CD4-positive, alpha-beta T cell (primary cell): ENCODE results near the gene CAMSAP2. TPM values are rescaled to one million over a fixed set of nuclear protein-coding genes. Genes with fewer than 3 reads are reported as not detected.

Source experiments
- ATAC-seq: fragments of 200-7000 bp; cut with Tn5 transposase; one replicate; pipeline ENCODE4 v1.10.0; 2022; ENCODE audit warnings: mild to moderate bottlenecking; ENCODE audit not compliant: poor library complexity
- CTCF ChIA-PET: fragments of 350-600 bp; sonication (Branson Sonifier 250); formaldehyde crosslinking; loops from one replicate; lab custom pipeline; 2021; ENCODE audit warnings: antibody characterized with exemption, inconsistent platforms; lab: Charles Lee
- POLR2A ChIA-PET: fragments of 350-600 bp; sonication (Branson Sonifier 250); formaldehyde crosslinking; loops from one replicate; lab custom pipeline; 2021; ENCODE audit warnings: antibody characterized with exemption, inconsistent platforms; lab: Charles Lee
- DNase-seq, 14 experiments: peaks; one replicate each; pipeline ENCODE4 v3.0.0-alpha.2; 2013 to 2020; ENCODE audit warnings: mixed read lengths in 2 of 14
- H3K27ac ChIP-seq, 2 donors: one replicate each; pipeline versions ENCODE4 v1.5.1 to v1.7.0; 2013; ENCODE audit warnings: low read length in 2 of 2, low read depth in 1 of 2, mild to moderate bottlenecking in 1 of 2
- H3K27me3 ChIP-seq, 2 experiments: 1 replicate in 1 of 2; 2 replicates in 1 of 2; pipeline versions ENCODE4 v1.6.1 to v1.7.0; 2013; ENCODE audit warnings: low read length in 2 of 2, control low read depth in 1 of 2, mild to moderate bottlenecking in 1 of 2, moderate library complexity in 1 of 2; ENCODE audit not compliant: insufficient read depth in 2 of 2, control insufficient read depth in 1 of 2
- H3K36me3 ChIP-seq: one replicate; pipeline ENCODE4 v1.6.1; 2013; ENCODE audit warnings: low read length, control low read depth; ENCODE audit not compliant: insufficient read depth
- H3K4me1 ChIP-seq: one replicate; pipeline ENCODE4 v1.6.1; 2013; ENCODE audit warnings: low read length, control low read depth; ENCODE audit not compliant: insufficient read depth
- H3K4me3 ChIP-seq: one replicate; pipeline ENCODE4 v1.5.1; 2013; ENCODE audit warnings: mild to moderate bottlenecking, low read length, moderate library complexity
- H3K9me3 ChIP-seq, 2 experiments: 1 replicate in 1 of 2; 2 replicates in 1 of 2; pipeline versions ENCODE4 v1.6.1 to v1.7.0; 2013; ENCODE audit warnings: low read length in 2 of 2, mild to moderate bottlenecking in 2 of 2, control low read depth in 1 of 2, moderate library complexity in 1 of 2; ENCODE audit not compliant: control insufficient read depth in 1 of 2, insufficient read depth in 1 of 2
- H3K27ac Mint-ChIP-seq: one replicate; pipeline ENCODE4 v1.8.0; 2020; ENCODE audit warnings: mixed read lengths
- H3K27me3 Mint-ChIP-seq: one replicate; pipeline ENCODE4 v1.8.0; 2021; ENCODE audit warnings: mixed read lengths
- H3K36me3 Mint-ChIP-seq: one replicate; pipeline ENCODE4 v1.8.0; 2021; ENCODE audit warnings: low read depth, mixed read lengths
- H3K4me1 Mint-ChIP-seq: one replicate; pipeline ENCODE4 v1.8.0; 2021; ENCODE audit warnings: low read depth, mixed read lengths
- H3K4me3 Mint-ChIP-seq: one replicate; pipeline ENCODE4 v1.8.0; 2020; ENCODE audit warnings: mild to moderate bottlenecking, mixed read lengths
- H3K9me3 Mint-ChIP-seq: one replicate; pipeline ENCODE4 v1.8.0; 2020; ENCODE audit warnings: mixed read lengths
- CTCF ChIP-seq: fragments of 200-600 bp; IDR thresholded peaks from one replicate; pipeline ENCODE4 v1.8.0; 2022; ENCODE audit warnings: antibody characterized with exemption, mild to moderate bottlenecking
- intact Hi-C, 2 experiments: fragments of 100-400 bp; cut with DNase I in 1 of 2; cut with micrococcal nuclease in 1 of 2; formaldehyde crosslinking; loops; one replicate each; pipeline versions ENCODE4 v1.15.1 to v1.9.0; 2023 to 2025; cut with DNase I, micrococcal nuclease
- total RNA-seq, 174 experiments: library from RNA in 2 of 174; stranded (reverse) in 2 of 174; gene quantifications; one replicate each; pipeline ENCODE4 v1.2.3 and lab custom pipeline; 2021 to 2026

The CAMSAP2 gene
- total RNA-seq, 2 experiments from 2014 or later, result 4.4 to 5.7 TPM

- no peak for ATAC-seq
- Histone ChIP-seq H3K27me3 (no peaks in the 10 kb centered on the region), H3K9me3 (no peaks in the 10 kb centered on the region), H3K4me3 (no peak overlapping the region), H3K36me3 (no peaks in the 10 kb centered on the region), H3K27ac (no peak overlapping the region), H3K4me1 (peaks cover 47% of the 10 kb centered on the region)
- Mint-ChIP-seq H3K4me3 (peak overlapping the region; percentile 1), H3K36me3 (no peaks in the 10 kb centered on the region), H3K27me3 (peaks cover 18% of the 10 kb centered on the region), H3K4me1 (peaks cover 71% of the 10 kb centered on the region), H3K27ac (peak overlapping the region; percentile 68), H3K9me3 (no peaks in the 10 kb centered on the region)
- intact Hi-C loops, result no loop called here
- ChIA-PET POLR2A (interaction anchor here (0.8 to 1.6 kb wide), 4 partner anchors 10 to 29 kb away, joined by 3 to 18 read pairs (median 3); no protein-coding TSS in a partner anchor), CTCF (interaction anchor here (1.3 kb wide), 1 partner anchor 11 kb away, joined by 3 read pairs; no protein-coding TSS in a partner anchor)
- DNase-seq, result peak in 1 of 14 experiments; percentile 33
- TF ChIP-seq CTCF, result no peak
These were observed 128.5 kb downstream of the CAMSAP2 start for GRCh38 chr1:200867018-200867811.

GRCh38 chr1:200869376-200869752 is 130.7 kb downstream of the CAMSAP2 start:
- TF ChIP-seq CTCF, result no peak
- no peak overlapping the region for H3K4me3 Mint-ChIP-seq
- CTCF ChIA-PET, result no interaction called here
- H3K27me3 ChIP-seq, result peaks cover 3 to 4% of the 10 kb centered on the region in 2 experiments
- H3K27ac ChIP-seq, result peak overlapping the region in 1 of 2 donors; percentile 55
- intact Hi-C loops, result no loop called here
- peaks cover 55% of the 10 kb centered on the region for H3K4me1 Mint-ChIP-seq
- no peak for ATAC-seq
- peaks cover 61% of the 10 kb centered on the region for H3K4me1 ChIP-seq
- peak overlapping the region; percentile 22 for H3K4me3 ChIP-seq
- POLR2A ChIA-PET, result interaction anchor here (0.6 to 1.3 kb wide), 4 partner anchors 11 to 267 kb away, joined by 3 to 8 read pairs (median 5); no protein-coding TSS in a partner anchor
- H3K27me3 Mint-ChIP-seq, result peaks cover 26% of the 10 kb centered on the region
- H3K36me3 Mint-ChIP-seq, result no peaks in the 10 kb centered on the region
- H3K9me3 ChIP-seq, result peaks cover 0 to 5% of the 10 kb centered on the region in 2 experiments
- H3K9me3 Mint-ChIP-seq, result no peaks in the 10 kb centered on the region
- H3K27ac Mint-ChIP-seq, result peak overlapping the region; percentile 80
- H3K36me3 ChIP-seq, result no peaks in the 10 kb centered on the region
- DNase-seq, result no peak

- CTCF ChIA-PET, result no interaction called here
- intact Hi-C loops, result no loop called here
- Histone ChIP-seq H3K4me3 (peak overlapping the region; percentile 22), H3K36me3 (no peaks in the 10 kb centered on the region), H3K27ac (peak overlapping the region in 1 of 2 donors; percentile 55), H3K27me3 (peaks cover 3 to 4% of the 10 kb centered on the region in 2 experiments), H3K9me3 (peaks cover 0 to 5% of the 10 kb centered on the region in 2 experiments), H3K4me1 (peaks cover 61% of the 10 kb centered on the region)
- TF ChIP-seq CTCF, result no peak
- Mint-ChIP-seq H3K36me3 (no peaks in the 10 kb centered on the region), H3K27ac (peak overlapping the region; percentile 80), H3K4me3 (peak overlapping the region; percentile 55), H3K9me3 (no peaks in the 10 kb centered on the region), H3K27me3 (peaks cover 31% of the 10 kb centered on the region), H3K4me1 (peaks cover 58% of the 10 kb centered on the region)
- DNase-seq (peak in 4 of 14 experiments; percentile 35 to 66 (median 52)), ATAC-seq (peak; percentile 37)
- POLR2A ChIA-PET, result interaction anchor here (0.7 to 1.3 kb wide), 3 partner anchors 11 to 267 kb away, joined by 3 to 8 read pairs (median 7); no protein-coding TSS in a partner anchor
These were observed 131.2 kb downstream of the CAMSAP2 start for GRCh38 chr1:200869753-200870391.
